Keratinocyte (primary cell): ENCODE results near the gene AOAH. TPM values are rescaled to one million over a fixed set of nuclear protein-coding genes. Genes with fewer than 3 reads are reported as not detected.

Experiments
- DNase-seq: peaks from one replicate; pipeline ENCODE4 v3.0.0-alpha.2; 2011; ENCODE audit warnings: low read depth, missing footprints, low spot score
- FAIRE-seq: peaks from 2 replicates; lab custom pipeline; 2011; peaks lifted over from hg19 to GRCh38; lab: Jason Lieb, UNC
- H2AFZ ChIP-seq: 2 replicates; pipeline ENCODE4 v1.6.0; 2012; ENCODE audit warnings: low read length, control low read depth, inconsistent platforms; ENCODE audit not compliant: control insufficient read depth
- H3K27ac ChIP-seq: 2 replicates; pipeline ENCODE4 v1.5.1; 2011; ENCODE audit warnings: low read length; ENCODE audit not compliant: control insufficient read depth, insufficient read depth
- H3K27me3 ChIP-seq: 3 replicates; pipeline ENCODE4 v1.6.0; 2011; ENCODE audit warnings: low read length; ENCODE audit not compliant: control insufficient read depth, insufficient read depth; ENCODE audit errors: extremely low read depth
- H3K36me3 ChIP-seq, 2 experiments: 2 replicates in 1 of 2; 3 replicates in 1 of 2; pipeline ENCODE4 v1.5.1; 2011; ENCODE audit warnings: low read length in 2 of 2, mild to moderate bottlenecking in 1 of 2; ENCODE audit not compliant: control insufficient read depth in 2 of 2, insufficient read depth in 2 of 2; ENCODE audit errors: extremely low read depth in 1 of 2
- H3K4me1 ChIP-seq: 3 replicates; pipeline ENCODE4 v1.5.1; 2011; ENCODE audit warnings: low read length; ENCODE audit not compliant: control insufficient read depth, insufficient read depth; ENCODE audit errors: extremely low read depth
- H3K4me2 ChIP-seq: 3 replicates; pipeline ENCODE4 v1.6.0; 2011; ENCODE audit warnings: low read depth, low read length; ENCODE audit not compliant: control insufficient read depth, insufficient read depth; ENCODE audit errors: extremely low read depth
- H3K4me3 ChIP-seq, 3 experiments: fragments of 200-600 bp in 1 of 3; sonication (generic) in 1 of 3; 2 replicates in 2 of 3; 3 replicates in 1 of 3; pipeline ENCODE4 v1.5.1; 2011 to 2016; ENCODE audit warnings: low read length in 3 of 3, mild to moderate bottlenecking in 3 of 3, control low read depth in 2 of 3, inconsistent platforms in 1 of 3, low read depth in 1 of 3, mixed read lengths in 1 of 3, mixed run types in 1 of 3, moderate library complexity in 1 of 3; ENCODE audit not compliant: control insufficient read depth in 2 of 3, insufficient read depth in 2 of 3; ENCODE audit errors: extremely low read depth in 1 of 3
- H3K79me2 ChIP-seq: 2 replicates; pipeline ENCODE4 v1.6.0; 2012; ENCODE audit warnings: low read length; ENCODE audit not compliant: control insufficient read depth, insufficient read depth
- H3K9ac ChIP-seq: 3 replicates; pipeline ENCODE4 v1.6.0; 2011; ENCODE audit warnings: low read length; ENCODE audit not compliant: control insufficient read depth, insufficient read depth; ENCODE audit errors: extremely low read depth
- H3K9me1 ChIP-seq: 3 replicates; pipeline ENCODE4 v1.6.0; 2011; ENCODE audit warnings: low read length; ENCODE audit not compliant: control insufficient read depth, insufficient read depth; ENCODE audit errors: extremely low read depth
- H3K9me3 ChIP-seq: 2 replicates; pipeline ENCODE4 v1.5.1; 2012; ENCODE audit warnings: low read depth, low read length; ENCODE audit not compliant: control insufficient read depth
- H4K20me1 ChIP-seq: 3 replicates; pipeline ENCODE4 v1.6.0; 2011; ENCODE audit warnings: low read length; ENCODE audit not compliant: control insufficient read depth, insufficient read depth; ENCODE audit errors: extremely low read depth
- CTCF ChIP-seq, 3 experiments: IDR thresholded peaks in 1 of 3; conservative IDR thresholded peaks in 1 of 3; optimal IDR thresholded peaks in 1 of 3; 2 replicates in 2 of 3; 3 replicates in 1 of 3; pipeline versions ENCODE3 to v1.5.1; 2011; ENCODE audit warnings: low read length in 3 of 3, mild to moderate bottlenecking in 3 of 3, moderate library complexity in 2 of 3, control low read depth in 1 of 3, inconsistent platforms in 1 of 3; ENCODE audit not compliant: insufficient read depth in 2 of 3; ENCODE audit errors: extremely low read depth in 1 of 3
- EZH2 ChIP-seq: IDR thresholded peaks from one replicate; pipeline ENCODE4 v1.6.1; 2012; ENCODE audit warnings: inconsistent platforms, mild to moderate bottlenecking, low read length, moderate library complexity
- dilution Hi-C: fragments of 300-500 bp; cut with MboI; formaldehyde crosslinking; loops from one replicate; pipeline ENCODE4 v1.7.0; 2020; ENCODE audit warnings: low sequenced_read_pairs; ENCODE audit not compliant: extremely low pct_ligation_motif_present
- polyA plus RNA-seq, 5 experiments: library from polyadenylated mRNA; depleted of rRNA in 3 of 5; stranded (reverse) in 3 of 5; stranded (forward) in 1 of 5; unstranded in 1 of 5; fragments of >200 nt; gene quantifications; 1 replicate in 1 of 5; 2 replicates in 3 of 5; 3 replicates in 1 of 5; pipeline versions ENCODE4 v1.2.1 to v1.2.3, GENCODE V29; 2011 to 2012; ENCODE audit warnings: missing spikeins in 2 of 5, low read depth in 1 of 5, low replicate concordance in 1 of 5

AOAH gene
- polyA plus RNA-seq, 1 donor (not counting 4 experiments of a cell fraction or from before 2014, with no cell fraction given): 0.43 TPM

- TF ChIP-seq EZH2 (no peak), CTCF (optimal IDR thresholded peaks at IDR 0.05 in 1 of 3, IDR thresholded peaks at IDR 0.05 in 1 of 3, conservative IDR thresholded peaks at IDR 0.05 in 1 of 3; ENCODE audit: extremely low read depth in 1 of 3, insufficient read depth in 2 of 3, low read length in 3 of 3) (no peak)
- H3K9ac ChIP-seq: no peak overlapping the region
- no peaks in the 10 kb centered on the region for H3K27me3 ChIP-seq
- no peaks in the 10 kb centered on the region for H4K20me1 ChIP-seq
- FAIRE-seq: no peak
- no peaks in the 10 kb centered on the region for H3K36me3 ChIP-seq
- peak overlapping the region; percentile 53 for H3K27ac ChIP-seq
- dilution Hi-C loops: no loop called here
- H3K79me2 ChIP-seq: no peaks in the 10 kb centered on the region
- peak overlapping the region; percentile 30 for H2AFZ ChIP-seq
- DNase-seq: no peak
- H3K4me2 ChIP-seq: peak overlapping the region; percentile 19
- H3K9me3 ChIP-seq: no peaks in the 10 kb centered on the region
- H3K4me3 ChIP-seq: no peak overlapping the region
- peaks cover 47% of the 10 kb centered on the region for H3K4me1 ChIP-seq
- no peaks in the 10 kb centered on the region for H3K9me1 ChIP-seq
Observed at GRCh38 chr7:36684954-36685353, 39.3 kb downstream of the AOAH start.

GRCh38 chr7:36683695-36684357 is 40.5 kb downstream of the AOAH start:
- no peaks in the 10 kb centered on the region for H3K27me3 ChIP-seq
- no peaks in the 10 kb centered on the region for H3K9me3 ChIP-seq
- peak overlapping the region; percentile 63 for H3K27ac ChIP-seq
- H3K4me1 ChIP-seq: peaks cover 47% of the 10 kb centered on the region
- dilution Hi-C loops: no loop called here
- no peaks in the 10 kb centered on the region for H3K9me1 ChIP-seq
- peak overlapping the region; percentile 31 for H2AFZ ChIP-seq
- peak; percentile 88 for DNase-seq
- H3K79me2 ChIP-seq: no peaks in the 10 kb centered on the region
- TF ChIP-seq CTCF (optimal IDR thresholded peaks at IDR 0.05 in 1 of 3, IDR thresholded peaks at IDR 0.05 in 1 of 3, conservative IDR thresholded peaks at IDR 0.05 in 1 of 3; ENCODE audit: extremely low read depth in 1 of 3, insufficient read depth in 2 of 3, low read length in 3 of 3) (no peak), EZH2 (no peak)
- no peak overlapping the region for H3K4me3 ChIP-seq
- H3K4me2 ChIP-seq: peak overlapping the region; percentile 8
- H4K20me1 ChIP-seq: no peaks in the 10 kb centered on the region
- no peaks in the 10 kb centered on the region for H3K36me3 ChIP-seq
- peak; percentile 72 for FAIRE-seq
- H3K9ac ChIP-seq: peak overlapping the region; percentile 39
